Measurements from ENCODE around the gene LHFPL2.

LHFPL2 gene

DNA sequence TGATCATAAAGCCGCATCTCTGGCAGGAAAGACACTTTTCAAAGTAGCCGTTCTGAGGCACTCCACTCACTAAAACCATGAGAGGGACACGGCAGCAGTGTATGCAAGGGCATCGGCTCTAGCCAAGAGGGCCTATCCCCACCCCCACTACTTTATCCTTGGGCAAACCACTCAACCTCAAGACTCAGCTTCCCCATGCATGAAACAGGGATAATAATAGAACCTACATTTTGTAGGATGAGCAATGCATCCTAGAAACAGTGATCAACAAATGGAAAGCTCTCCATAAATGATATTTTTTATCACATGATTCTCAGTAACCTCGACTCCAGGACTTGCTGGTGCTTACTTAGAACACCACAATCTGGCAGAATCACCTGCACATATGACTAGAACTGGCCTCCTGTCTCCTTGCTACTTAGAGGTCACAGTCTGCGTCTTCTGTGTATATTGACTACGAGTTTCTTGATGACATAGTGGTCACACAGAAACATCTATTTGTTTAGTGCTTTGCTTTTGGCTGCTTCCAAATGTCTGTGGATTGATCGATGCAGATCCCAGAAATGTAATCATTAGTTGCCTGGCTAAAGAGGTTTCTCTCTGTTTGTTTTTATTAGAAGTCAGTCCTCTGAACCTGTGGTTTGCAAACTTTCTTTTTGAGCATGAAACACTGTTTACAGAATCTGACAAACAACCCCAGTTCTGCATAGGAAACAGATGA, 102.1 kb downstream of the LHFPL2 start:
- Histone ChIP-seq H3K27ac (ENCODE audit: low read depth, low read length) (peak overlapping the region; percentile 88), H3K4me1 (ENCODE audit: control insufficient read depth, insufficient read depth, low read length, unreplicated experiment) (peaks cover 60% of the 10 kb centered on the region), H2AFZ (ENCODE audit: low read length, unreplicated experiment) (no peak overlapping the region), H3K36me3 (ENCODE audit: insufficient read depth, low read length) (no peaks in the 10 kb centered on the region), H3K27me3 (ENCODE audit: insufficient read depth, low read length) (no peaks in the 10 kb centered on the region), H3K79me2 (ENCODE audit: control insufficient read depth, insufficient read depth, low read length, unreplicated experiment) (peaks cover 10% of the 10 kb centered on the region), H3K4me3 (ENCODE audit: low read depth, low read length) (no peak overlapping the region)

DNA sequence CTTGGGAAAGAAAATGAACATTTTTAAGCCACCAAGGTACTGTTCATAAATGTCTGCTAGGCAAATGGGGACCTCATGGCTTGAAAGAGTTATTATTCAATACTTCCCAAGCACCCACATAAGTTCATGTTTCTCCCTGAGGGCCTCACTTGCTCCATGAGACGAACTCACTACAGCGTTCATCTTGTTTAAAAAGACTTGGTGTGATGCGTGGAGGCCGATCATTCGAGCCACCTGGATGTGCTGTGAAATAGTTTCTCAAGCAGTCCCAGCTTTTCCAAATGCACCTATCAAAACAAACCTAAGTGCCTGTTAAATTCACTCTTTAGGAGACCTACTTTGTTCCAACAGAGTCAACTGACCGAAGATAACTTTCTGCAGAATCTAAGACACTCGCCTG, 103.2 kb downstream of the LHFPL2 start:
- H3K4me1 ChIP-seq (ENCODE audit: control insufficient read depth, insufficient read depth, low read length, unreplicated experiment), result peaks cover 62% of the 10 kb centered on the region
- H3K36me3 ChIP-seq (ENCODE audit: insufficient read depth, low read length), result no peaks in the 10 kb centered on the region
- no peaks in the 10 kb centered on the region for H3K27me3 ChIP-seq (ENCODE audit: insufficient read depth, low read length)
- no peak overlapping the region for H2AFZ ChIP-seq (ENCODE audit: low read length, unreplicated experiment)
- peaks cover 14% of the 10 kb centered on the region for H3K79me2 ChIP-seq (ENCODE audit: control insufficient read depth, insufficient read depth, low read length, unreplicated experiment)
- no peak overlapping the region for H3K4me3 ChIP-seq (ENCODE audit: low read depth, low read length)
- no peak overlapping the region for H3K27ac ChIP-seq (ENCODE audit: low read depth, low read length)

DNA sequence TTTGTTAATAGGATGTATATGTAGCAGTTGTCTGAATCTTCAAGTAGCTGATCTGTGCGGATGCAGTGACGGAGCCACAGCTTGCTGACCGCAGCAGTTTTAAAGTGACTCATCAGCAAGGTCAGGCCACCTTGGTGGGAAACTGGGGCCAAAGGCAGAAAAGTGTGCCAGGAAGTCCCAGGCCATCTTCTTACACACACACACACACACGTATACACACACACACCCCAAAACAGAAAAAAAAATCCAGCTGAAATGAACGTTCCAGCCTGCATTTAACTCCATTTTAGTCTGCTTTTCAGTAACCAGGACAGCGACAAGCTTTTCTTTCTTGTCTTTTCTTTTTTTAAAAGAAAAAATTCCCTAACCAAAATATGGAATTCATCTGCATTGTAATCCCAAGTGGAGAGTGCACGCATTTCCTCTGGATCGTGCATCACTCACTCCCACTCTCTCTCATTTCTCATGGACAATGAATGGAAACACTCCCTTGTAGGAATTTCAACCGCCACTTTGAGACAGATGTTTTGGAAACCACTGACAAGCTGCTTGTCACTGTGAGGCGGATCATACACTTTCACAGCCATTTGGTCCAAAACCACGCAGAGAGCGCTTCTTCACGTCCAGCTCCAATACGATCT, 103.9 kb downstream of the LHFPL2 start:
- no peak overlapping the region for H3K27ac ChIP-seq (ENCODE audit: low read depth, low read length)
- H3K79me2 ChIP-seq (ENCODE audit: control insufficient read depth, insufficient read depth, low read length, unreplicated experiment), result peaks cover 14% of the 10 kb centered on the region
- no peak overlapping the region for H3K4me3 ChIP-seq (ENCODE audit: low read depth, low read length)

DNA sequence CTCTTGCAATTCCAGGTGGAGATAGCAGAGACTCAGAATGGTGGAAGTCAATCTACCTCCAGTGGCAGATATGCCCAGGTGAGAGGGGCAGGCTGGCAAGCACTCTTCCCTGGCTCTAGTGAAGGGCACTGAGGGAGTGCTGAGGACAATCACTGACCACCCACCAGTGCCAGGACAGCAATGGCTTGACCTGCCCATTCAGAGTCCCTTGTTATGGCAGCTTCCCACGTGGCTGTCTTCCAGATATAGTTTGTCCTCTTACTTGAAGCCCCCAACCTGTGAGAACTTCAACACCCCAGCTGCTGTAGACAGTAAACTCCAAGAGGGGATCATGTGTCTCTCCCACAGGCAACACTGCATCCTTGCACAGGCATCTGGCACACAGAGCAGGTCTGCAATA, 104.7 kb downstream of the LHFPL2 start:
- Histone ChIP-seq H3K27me3 (ENCODE audit: insufficient read depth, low read length) (no peaks in the 10 kb centered on the region), H3K4me3 (ENCODE audit: low read depth, low read length) (no peak overlapping the region), H3K4me1 (ENCODE audit: control insufficient read depth, insufficient read depth, low read length, unreplicated experiment) (peaks cover 56% of the 10 kb centered on the region), H3K27ac (ENCODE audit: low read depth, low read length) (no peak overlapping the region), H3K36me3 (ENCODE audit: insufficient read depth, low read length) (no peaks in the 10 kb centered on the region), H2AFZ (ENCODE audit: low read length, unreplicated experiment) (no peak overlapping the region), H3K79me2 (ENCODE audit: control insufficient read depth, insufficient read depth, low read length, unreplicated experiment) (peaks cover 14% of the 10 kb centered on the region)

More for the DNA sequence above, 103.9 kb downstream of the LHFPL2 start:
- Histone ChIP-seq H3K27me3 (ENCODE audit: insufficient read depth, low read length) (no peaks in the 10 kb centered on the region), H3K36me3 (ENCODE audit: insufficient read depth, low read length) (no peaks in the 10 kb centered on the region), H2AFZ (ENCODE audit: low read length, unreplicated experiment) (no peak overlapping the region), H3K4me1 (ENCODE audit: control insufficient read depth, insufficient read depth, low read length, unreplicated experiment) (peaks cover 62% of the 10 kb centered on the region)

DNA sequence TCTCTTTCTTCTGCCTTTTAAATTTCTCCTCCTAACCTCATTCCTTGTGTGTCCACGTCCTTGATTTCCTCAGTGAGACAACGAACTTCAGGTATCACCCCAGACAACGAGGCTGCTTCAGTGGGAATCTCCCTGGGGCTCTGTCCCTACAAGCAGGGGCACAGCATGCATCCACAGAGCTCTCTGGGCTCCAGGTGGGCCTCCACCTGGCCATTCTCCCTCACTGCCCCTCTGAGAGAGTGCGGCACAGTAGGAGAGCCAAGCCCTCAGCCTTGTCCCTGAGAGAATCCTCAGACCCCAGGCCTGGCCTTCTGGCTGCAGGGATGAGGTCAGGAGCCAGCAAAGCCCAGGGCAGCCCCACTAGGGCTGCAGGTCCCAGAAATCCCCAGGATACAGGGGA, 105.3 kb downstream of the LHFPL2 start:
- H3K36me3 ChIP-seq (ENCODE audit: insufficient read depth, low read length), result no peaks in the 10 kb centered on the region
- no peak overlapping the region for H3K4me3 ChIP-seq (ENCODE audit: low read depth, low read length)
- H3K27me3 ChIP-seq (ENCODE audit: insufficient read depth, low read length), result no peaks in the 10 kb centered on the region
- H3K4me1 ChIP-seq (ENCODE audit: control insufficient read depth, insufficient read depth, low read length, unreplicated experiment), result peaks cover 50% of the 10 kb centered on the region
- no peak overlapping the region for H2AFZ ChIP-seq (ENCODE audit: low read length, unreplicated experiment)
- H3K79me2 ChIP-seq (ENCODE audit: control insufficient read depth, insufficient read depth, low read length, unreplicated experiment), result peaks cover 14% of the 10 kb centered on the region
- H3K27ac ChIP-seq (ENCODE audit: low read depth, low read length), result no peak overlapping the region

DNA sequence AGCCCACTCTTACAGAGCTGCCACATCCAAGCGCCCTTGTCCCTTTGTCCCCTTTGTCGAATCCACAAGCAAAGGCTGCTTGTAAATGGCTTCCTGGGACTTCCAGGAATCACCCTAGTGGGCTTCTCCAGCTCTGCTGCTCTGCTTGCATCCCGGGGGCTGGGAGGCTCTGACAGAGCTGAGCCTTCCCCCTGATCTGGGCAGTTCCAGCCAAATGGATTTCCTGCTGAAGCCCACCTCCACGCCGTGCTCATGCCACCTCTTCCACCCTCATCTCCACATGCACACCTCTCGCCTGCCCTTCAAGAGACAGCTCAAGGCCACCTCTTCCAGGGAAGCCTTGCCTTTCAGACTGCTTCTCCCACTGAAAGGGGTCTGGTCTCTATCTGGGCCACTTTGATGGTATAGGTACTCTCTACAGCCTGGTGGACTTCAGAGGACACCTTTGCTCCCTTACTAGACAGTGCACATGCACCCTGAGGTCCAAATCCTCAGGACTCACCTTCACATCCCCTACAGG, 106.2 kb downstream of the LHFPL2 start:
- Histone ChIP-seq H3K27me3 (ENCODE audit: insufficient read depth, low read length) (no peaks in the 10 kb centered on the region), H3K4me1 (ENCODE audit: control insufficient read depth, insufficient read depth, low read length, unreplicated experiment) (peaks cover 41% of the 10 kb centered on the region), H3K27ac (ENCODE audit: low read depth, low read length) (no peak overlapping the region), H2AFZ (ENCODE audit: low read length, unreplicated experiment) (no peak overlapping the region), H3K79me2 (ENCODE audit: control insufficient read depth, insufficient read depth, low read length, unreplicated experiment) (peaks cover 14% of the 10 kb centered on the region), H3K4me3 (ENCODE audit: low read depth, low read length) (no peak overlapping the region), H3K36me3 (ENCODE audit: insufficient read depth, low read length) (no peaks in the 10 kb centered on the region)

DNA sequence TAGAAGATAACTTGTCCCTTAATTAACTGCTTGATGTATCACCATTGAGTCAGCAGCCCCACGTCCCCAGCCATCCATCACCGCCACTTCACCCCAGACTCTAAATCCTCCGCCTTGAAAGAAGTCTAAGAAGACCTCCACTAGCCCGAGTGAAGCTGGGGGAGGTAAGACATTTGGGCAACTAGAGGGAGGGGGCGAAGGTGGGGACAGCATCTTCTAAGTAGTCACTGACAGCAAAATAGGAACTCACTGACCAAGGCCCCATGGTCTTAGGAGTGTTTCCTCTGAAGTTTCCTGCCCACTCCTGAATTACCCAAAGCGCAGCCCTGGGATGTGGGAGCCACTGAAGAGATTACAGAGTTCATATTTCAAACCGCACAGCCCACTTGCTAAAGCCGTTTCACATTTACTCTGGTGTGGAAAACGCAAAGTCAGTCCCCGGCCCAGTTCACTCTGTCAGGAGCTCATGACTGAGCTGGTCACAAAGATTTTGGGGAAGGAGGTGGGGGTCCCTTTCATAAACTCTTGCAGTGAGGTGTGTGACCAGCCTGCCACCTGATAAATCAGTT, 107.4 kb downstream of the LHFPL2 start:
- H3K27me3 ChIP-seq (ENCODE audit: insufficient read depth, low read length), result no peaks in the 10 kb centered on the region
- no peak overlapping the region for H2AFZ ChIP-seq (ENCODE audit: low read length, unreplicated experiment)
- no peak overlapping the region for H3K4me3 ChIP-seq (ENCODE audit: low read depth, low read length)
- no peaks in the 10 kb centered on the region for H3K36me3 ChIP-seq (ENCODE audit: insufficient read depth, low read length)
- peaks cover 12% of the 10 kb centered on the region for H3K79me2 ChIP-seq (ENCODE audit: control insufficient read depth, insufficient read depth, low read length, unreplicated experiment)
- peaks cover 29% of the 10 kb centered on the region for H3K4me1 ChIP-seq (ENCODE audit: control insufficient read depth, insufficient read depth, low read length, unreplicated experiment)
- H3K27ac ChIP-seq (ENCODE audit: low read depth, low read length), result no peak overlapping the region

DNA sequence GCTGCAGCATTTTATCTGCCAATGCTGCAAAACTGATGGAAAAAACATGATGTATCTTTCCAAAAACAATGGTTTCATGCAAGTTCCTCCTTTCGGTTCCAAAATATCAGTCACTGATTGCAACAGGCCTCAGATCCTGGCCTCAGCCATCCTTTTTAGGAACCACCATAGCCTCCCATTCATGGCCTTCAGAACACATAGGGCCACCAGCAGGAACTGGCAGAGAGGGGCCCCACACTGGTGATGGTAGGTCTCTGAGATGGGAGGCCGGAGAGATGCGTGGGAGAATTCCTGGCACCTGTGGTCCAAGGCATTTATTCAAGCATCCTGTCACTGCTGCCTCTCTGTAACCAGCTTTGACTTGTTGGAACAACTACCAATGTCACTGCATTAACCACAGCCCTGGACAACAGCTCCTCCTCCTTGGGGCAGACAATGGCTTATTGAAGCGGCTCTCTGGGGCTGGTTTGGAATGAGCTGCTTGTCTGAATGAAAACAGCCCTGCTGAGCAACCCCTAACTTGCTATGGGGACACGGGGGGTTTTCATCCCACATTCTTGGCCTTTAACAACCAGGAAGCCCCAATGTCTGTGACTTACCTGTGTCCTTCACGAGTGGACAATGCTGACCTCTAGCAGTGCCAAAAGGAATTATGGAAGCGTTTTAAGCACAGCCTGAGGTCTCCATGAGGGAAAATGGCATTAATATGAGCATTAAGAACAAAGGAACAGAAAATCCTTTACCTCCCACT, 108.1 kb downstream of the LHFPL2 start:
- Histone ChIP-seq H2AFZ (ENCODE audit: low read length, unreplicated experiment) (no peak overlapping the region), H3K27ac (ENCODE audit: low read depth, low read length) (no peak overlapping the region), H3K27me3 (ENCODE audit: insufficient read depth, low read length) (no peaks in the 10 kb centered on the region), H3K4me3 (ENCODE audit: low read depth, low read length) (no peak overlapping the region), H3K4me1 (ENCODE audit: control insufficient read depth, insufficient read depth, low read length, unreplicated experiment) (peaks cover 24% of the 10 kb centered on the region), H3K36me3 (ENCODE audit: insufficient read depth, low read length) (no peaks in the 10 kb centered on the region), H3K79me2 (ENCODE audit: control insufficient read depth, insufficient read depth, low read length, unreplicated experiment) (peaks cover 8% of the 10 kb centered on the region)

DNA sequence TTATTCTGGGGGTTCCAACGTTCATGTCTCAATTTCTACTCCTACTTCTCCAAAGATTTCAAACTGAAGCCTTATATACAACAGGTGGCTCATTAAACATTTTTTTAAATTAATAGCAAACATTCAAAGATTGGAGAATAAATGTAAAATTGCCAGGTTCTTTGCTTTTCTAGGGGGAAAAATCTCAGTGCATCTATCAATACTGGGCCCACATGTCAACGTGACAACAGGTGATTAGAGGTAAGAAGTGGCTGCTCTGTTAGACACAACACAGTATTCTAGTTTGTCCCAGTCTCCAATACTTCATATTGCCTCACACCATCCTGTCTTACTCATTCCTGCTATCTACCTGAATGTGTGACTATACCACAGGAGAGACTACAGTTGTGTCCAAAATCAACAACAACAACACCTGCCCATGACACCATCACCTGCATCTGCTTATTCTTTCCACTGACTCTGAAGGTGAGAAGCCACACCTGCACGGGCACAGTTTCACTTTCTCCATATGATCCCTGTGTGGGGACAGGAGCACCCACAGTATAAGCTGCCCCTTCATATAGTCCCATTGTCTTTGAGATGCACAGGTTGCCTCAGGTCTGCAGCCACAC, 110.2 kb downstream of the LHFPL2 start:
- Histone ChIP-seq H3K27me3 (ENCODE audit: insufficient read depth, low read length) (no peaks in the 10 kb centered on the region), H3K4me3 (ENCODE audit: low read depth, low read length) (no peak overlapping the region), H3K27ac (ENCODE audit: low read depth, low read length) (no peak overlapping the region), H3K79me2 (ENCODE audit: control insufficient read depth, insufficient read depth, low read length, unreplicated experiment) (peaks cover 8% of the 10 kb centered on the region), H3K4me1 (ENCODE audit: control insufficient read depth, insufficient read depth, low read length, unreplicated experiment) (peaks cover 27% of the 10 kb centered on the region), H2AFZ (ENCODE audit: low read length, unreplicated experiment) (no peak overlapping the region), H3K36me3 (ENCODE audit: insufficient read depth, low read length) (no peaks in the 10 kb centered on the region)

DNA sequence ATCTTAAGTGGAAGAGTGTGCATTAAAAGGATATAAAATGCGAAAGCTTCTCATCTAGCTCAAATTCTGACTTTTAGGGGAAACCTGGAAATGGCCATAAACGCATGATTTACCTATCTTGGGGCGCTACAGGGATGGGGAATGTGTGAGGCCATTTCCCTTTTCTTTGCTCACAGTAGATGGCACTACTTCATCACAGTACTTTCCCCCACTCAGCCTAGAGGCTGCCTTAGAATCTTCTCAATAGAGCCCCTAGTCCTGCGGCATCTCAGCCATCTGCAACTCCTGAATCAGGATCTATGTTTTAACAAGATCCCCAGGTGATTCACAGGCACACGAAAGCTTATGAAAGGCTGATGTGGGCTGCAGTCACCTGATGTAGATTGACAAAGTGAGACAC, 110.8 kb downstream of the LHFPL2 start:
- Histone ChIP-seq H3K27me3 (ENCODE audit: insufficient read depth, low read length) (no peaks in the 10 kb centered on the region), H3K36me3 (ENCODE audit: insufficient read depth, low read length) (no peaks in the 10 kb centered on the region), H3K4me3 (ENCODE audit: low read depth, low read length) (no peak overlapping the region), H3K79me2 (ENCODE audit: control insufficient read depth, insufficient read depth, low read length, unreplicated experiment) (peaks cover 11% of the 10 kb centered on the region), H3K27ac (ENCODE audit: low read depth, low read length) (no peak overlapping the region), H2AFZ (ENCODE audit: low read length, unreplicated experiment) (no peak overlapping the region), H3K4me1 (ENCODE audit: control insufficient read depth, insufficient read depth, low read length, unreplicated experiment) (peaks cover 27% of the 10 kb centered on the region)
